Peyer's patch (tissue), 4 donors: Measurements from ENCODE around the gene SH2D7.

Source experiments
- POLR2A ChIP-seq, 2 donors: fragments of 450-650 bp; IDR thresholded peaks; one replicate each; pipeline ENCODE4 v1.5.1; 2017; ENCODE audit warnings: antibody characterized with exemption in 2 of 2, mild to moderate bottlenecking in 2 of 2, moderate library complexity in 2 of 2
- TF ChIP-seq, protein P1 (sequence below), 6 experiments: fragments of 450-650 bp in 4 of 6; fragments of 200-600 bp in 2 of 6; sonication (generic) in 1 of 6; IDR thresholded peaks; one replicate each; pipeline ENCODE4 v1.5.1; 2017 to 2019; ENCODE audit warnings: antibody characterized with exemption in 6 of 6, mild to moderate bottlenecking in 3 of 6, moderate library complexity in 1 of 6

DNA sequence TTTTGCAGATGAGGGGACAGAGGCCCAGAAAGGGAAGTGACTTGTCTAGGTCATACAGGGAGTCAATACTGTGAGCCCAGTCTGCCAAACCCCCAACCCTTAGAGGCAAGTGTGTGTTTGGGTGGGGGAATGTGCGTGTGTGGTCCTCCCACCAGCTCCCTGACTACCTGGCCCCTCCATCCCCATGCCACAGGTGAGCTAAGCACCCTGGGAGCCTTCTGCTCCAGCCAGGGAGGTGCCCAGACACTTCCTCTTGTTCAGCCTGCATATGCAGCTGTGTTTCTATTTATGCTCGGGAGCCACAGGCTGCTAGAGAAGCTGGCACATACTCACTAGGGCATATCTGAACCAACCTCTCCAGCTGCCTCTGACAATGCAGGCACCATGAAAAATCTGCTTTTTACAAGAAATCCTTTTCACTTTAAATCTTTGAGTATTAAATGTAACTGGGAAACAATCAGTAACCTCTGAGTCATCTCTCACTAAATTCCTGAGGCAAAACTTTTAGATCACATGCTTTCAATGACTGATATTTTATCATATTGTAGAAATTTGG is 35.6 kb upstream of the SH2D7 start:
- TF ChIP-seq, protein P1, sequence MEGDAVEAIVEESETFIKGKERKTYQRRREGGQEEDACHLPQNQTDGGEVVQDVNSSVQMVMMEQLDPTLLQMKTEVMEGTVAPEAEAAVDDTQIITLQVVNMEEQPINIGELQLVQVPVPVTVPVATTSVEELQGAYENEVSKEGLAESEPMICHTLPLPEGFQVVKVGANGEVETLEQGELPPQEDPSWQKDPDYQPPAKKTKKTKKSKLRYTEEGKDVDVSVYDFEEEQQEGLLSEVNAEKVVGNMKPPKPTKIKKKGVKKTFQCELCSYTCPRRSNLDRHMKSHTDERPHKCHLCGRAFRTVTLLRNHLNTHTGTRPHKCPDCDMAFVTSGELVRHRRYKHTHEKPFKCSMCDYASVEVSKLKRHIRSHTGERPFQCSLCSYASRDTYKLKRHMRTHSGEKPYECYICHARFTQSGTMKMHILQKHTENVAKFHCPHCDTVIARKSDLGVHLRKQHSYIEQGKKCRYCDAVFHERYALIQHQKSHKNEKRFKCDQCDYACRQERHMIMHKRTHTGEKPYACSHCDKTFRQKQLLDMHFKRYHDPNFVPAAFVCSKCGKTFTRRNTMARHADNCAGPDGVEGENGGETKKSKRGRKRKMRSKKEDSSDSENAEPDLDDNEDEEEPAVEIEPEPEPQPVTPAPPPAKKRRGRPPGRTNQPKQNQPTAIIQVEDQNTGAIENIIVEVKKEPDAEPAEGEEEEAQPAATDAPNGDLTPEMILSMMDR (IDR thresholded peaks at IDR 0.05), result no peak
- no peak for TF ChIP-seq POLR2A (IDR thresholded peaks at IDR 0.05)
